ENCODE data around the gene NCKAP5L. TPM values are rescaled to one million over a fixed set of nuclear protein-coding genes. Genes with fewer than 3 reads are reported as not detected.

Gene NCKAP5L
- total RNA-seq: 21.6 and 21.7 TPM in 2 replicates

GRCh38 chr12:49828133-49829091 is at the start of gene NCKAP5L:
Gene NCKAP5L (minus strand): TSS chr12:49828413. CDS start chr12:49804044, 24,369 bp downstream.

GRCh38 chr12:49842519-49843352 is 14.5 kb upstream of the NCKAP5L start, which contains the start of gene BCDIN3D:
Gene BCDIN3D (minus strand): TSS chr12:49843106. CDS start chr12:49843087, 19 bp downstream.

Small RNA genes within 50 kb of the gene (small RNA-seq; reads per million reads assigned to genes)
- gene LSM6P2: not detected

Other genes starting within 250 kb of the NCKAP5L start
- gene FAM186B, start 222.8 kb downstream of the NCKAP5L start, total RNA-seq: 0.39 and 0.54 TPM in 2 replicates
- gene PRPF40B, start 204.9 kb downstream of the NCKAP5L start, total RNA-seq: 8.4 and 9.7 TPM in 2 replicates
- gene FMNL3, start 121.0 kb downstream of the NCKAP5L start, total RNA-seq: 18.6 and 20.9 TPM in 2 replicates
- gene TMBIM6, start 86.9 kb downstream of the NCKAP5L start, total RNA-seq: 588 and 616 TPM in 2 replicates
- 5.0 and 5.1 TPM in 2 replicates for gene BCDIN3D, start 14.7 kb upstream of the NCKAP5L start, total RNA-seq
- gene FAIM2, start 75.5 kb upstream of the NCKAP5L start, total RNA-seq: 3.0 and 5.2 TPM in 2 replicates
- gene AQP2, start 122.3 kb upstream of the NCKAP5L start, total RNA-seq: not detected in 2 replicates
- gene AQP5, start 133.5 kb upstream of the NCKAP5L start, total RNA-seq: 0.13 TPM in 1 of 2 replicates, not detected in the other
- not detected in 2 replicates for gene AQP6, start 144.5 kb upstream of the NCKAP5L start, total RNA-seq
- gene RACGAP1, start 197.1 kb upstream of the NCKAP5L start, total RNA-seq: 55.5 and 71.2 TPM in 2 replicates
- 3.6 and 3.7 TPM in 2 replicates for gene ASIC1, start 229.2 kb upstream of the NCKAP5L start, total RNA-seq